ENCODE data around the gene CHST13.

DNA sequence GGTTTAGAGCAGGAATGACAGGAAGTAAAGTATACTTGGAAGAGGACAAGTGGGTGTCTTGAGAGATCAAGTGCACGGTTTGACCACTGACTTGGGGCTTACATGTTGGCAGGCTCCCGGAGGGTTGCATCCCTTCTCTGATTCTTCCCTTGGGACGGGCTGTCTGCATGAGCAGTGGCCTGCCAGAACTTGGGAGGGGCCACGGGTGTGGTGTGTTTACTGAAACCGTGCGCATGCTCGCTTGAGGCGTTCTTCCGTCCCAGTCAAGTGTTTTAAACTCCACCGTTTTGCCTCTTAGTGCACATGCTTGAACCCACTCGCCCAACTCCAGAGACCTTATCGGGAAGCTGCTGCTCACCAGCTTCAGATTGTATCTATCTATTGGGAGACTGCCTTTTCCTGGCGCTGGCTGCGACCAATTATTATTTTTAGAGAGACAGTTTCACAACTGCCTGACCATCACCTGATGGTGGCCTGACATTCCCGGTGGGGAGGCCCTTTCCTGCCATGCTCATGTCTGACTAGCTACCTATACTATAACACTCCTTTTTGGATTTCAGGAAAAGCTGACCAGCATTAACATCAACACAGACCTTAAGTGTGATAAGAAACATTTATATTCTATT is 49.6 kb downstream of the CHST13 start:
- TF ChIP-seq, protein P1, sequence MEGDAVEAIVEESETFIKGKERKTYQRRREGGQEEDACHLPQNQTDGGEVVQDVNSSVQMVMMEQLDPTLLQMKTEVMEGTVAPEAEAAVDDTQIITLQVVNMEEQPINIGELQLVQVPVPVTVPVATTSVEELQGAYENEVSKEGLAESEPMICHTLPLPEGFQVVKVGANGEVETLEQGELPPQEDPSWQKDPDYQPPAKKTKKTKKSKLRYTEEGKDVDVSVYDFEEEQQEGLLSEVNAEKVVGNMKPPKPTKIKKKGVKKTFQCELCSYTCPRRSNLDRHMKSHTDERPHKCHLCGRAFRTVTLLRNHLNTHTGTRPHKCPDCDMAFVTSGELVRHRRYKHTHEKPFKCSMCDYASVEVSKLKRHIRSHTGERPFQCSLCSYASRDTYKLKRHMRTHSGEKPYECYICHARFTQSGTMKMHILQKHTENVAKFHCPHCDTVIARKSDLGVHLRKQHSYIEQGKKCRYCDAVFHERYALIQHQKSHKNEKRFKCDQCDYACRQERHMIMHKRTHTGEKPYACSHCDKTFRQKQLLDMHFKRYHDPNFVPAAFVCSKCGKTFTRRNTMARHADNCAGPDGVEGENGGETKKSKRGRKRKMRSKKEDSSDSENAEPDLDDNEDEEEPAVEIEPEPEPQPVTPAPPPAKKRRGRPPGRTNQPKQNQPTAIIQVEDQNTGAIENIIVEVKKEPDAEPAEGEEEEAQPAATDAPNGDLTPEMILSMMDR (IDR thresholded peaks at IDR 0.05): no peak
- TF ChIP-seq POLR2A (IDR thresholded peaks at IDR 0.05; ENCODE audit: low read depth): no peak
- TF ChIP-seq POLR2AphosphoS5 (IDR thresholded peaks at IDR 0.05): no peak
